HepG2 (cell line): ENCODE measurements around the gene NT5C1B. TPM values are rescaled to one million over a fixed set of nuclear protein-coding genes. Genes with fewer than 3 reads are reported as not detected.

Experiments used
- CC2D1A ChIP-seq: sonication (generic); formaldehyde crosslinking; IDR thresholded peaks from 2 replicates; pipeline ENCODE4 v1.8.1; 2023; ENCODE audit warnings: mild to moderate bottlenecking, missing genetic modification reagents
- CHCHD3 ChIP-seq: sonication (generic); formaldehyde crosslinking; IDR thresholded peaks from 2 replicates; pipeline ENCODE4 v1.8.0; 2022; ENCODE audit warnings: mild to moderate bottlenecking, missing genetic modification reagents, moderate library complexity
- DNMT3B ChIP-seq: conservative IDR thresholded peaks from 2 replicates; pipeline ENCODE4 v1.6.1; 2016; ENCODE audit warnings: missing biosample characterization, control low read depth
- FOXA3 ChIP-seq: IDR thresholded peaks from 2 replicates; pipeline ENCODE4 v1.6.1; 2016; ENCODE audit warnings: missing genetic modification reagents, missing compliant biosample characterization
- GLI4 ChIP-seq: sonication (generic); formaldehyde crosslinking; IDR thresholded peaks from 2 replicates; pipeline ENCODE4 v1.5.1; 2020; ENCODE audit warnings: missing genetic modification reagents, mild to moderate bottlenecking, moderate library complexity, borderline replicate concordance
- HNF4A ChIP-seq: sonication (generic); formaldehyde crosslinking; IDR thresholded peaks from 2 replicates; pipeline ENCODE4 v1.4.0; 2020; ENCODE audit warnings: missing genetic modification reagents
- NFE2L1 ChIP-seq: sonication (generic); formaldehyde crosslinking; IDR thresholded peaks from 2 replicates; pipeline ENCODE4 v1.4.0; 2020; ENCODE audit warnings: missing genetic modification reagents, mild to moderate bottlenecking, borderline replicate concordance
- SALL2 ChIP-seq: sonication (generic); formaldehyde crosslinking; IDR thresholded peaks from 2 replicates; pipeline ENCODE4 v1.8.1; 2023; ENCODE audit warnings: mild to moderate bottlenecking, missing genetic modification reagents, inconsistent platforms
- SMARCE1 ChIP-seq: fragments of 450-650 bp; IDR thresholded peaks from 2 replicates; pipeline ENCODE4 v1.6.1; 2017; ENCODE audit warnings: borderline replicate concordance
- SPEN ChIP-seq: sonication (generic); formaldehyde crosslinking; IDR thresholded peaks from 2 replicates; pipeline ENCODE4 v1.5.1; 2020; ENCODE audit warnings: low read depth, mild to moderate bottlenecking, missing genetic modification reagents
- SRY ChIP-seq: sonication (generic); formaldehyde crosslinking; IDR thresholded peaks from 2 replicates; pipeline ENCODE4 v1.8.0; 2022; ENCODE audit warnings: mild to moderate bottlenecking, missing genetic modification reagents
- ZNF143 ChIP-seq: sonication (generic); formaldehyde crosslinking; IDR thresholded peaks from 2 replicates; pipeline ENCODE4 v1.4.0; 2020; ENCODE audit warnings: missing genetic modification reagents
- ZNF331 ChIP-seq: sonication (generic); formaldehyde crosslinking; IDR thresholded peaks from 2 replicates; pipeline ENCODE4 v1.4.0; 2020; ENCODE audit warnings: missing genetic modification reagents
- ZNF33B ChIP-seq: sonication (generic); formaldehyde crosslinking; IDR thresholded peaks from 2 replicates; pipeline ENCODE4 v1.5.1; 2020; ENCODE audit warnings: mild to moderate bottlenecking, missing genetic modification reagents
- ZNF543 ChIP-seq: sonication (generic); formaldehyde crosslinking; IDR thresholded peaks from 2 replicates; pipeline ENCODE4 v1.4.0; 2020; ENCODE audit warnings: mild to moderate bottlenecking, missing genetic modification reagents
- ZNF883 ChIP-seq: sonication (generic); formaldehyde crosslinking; IDR thresholded peaks from 2 replicates; pipeline ENCODE4 v1.5.1; 2020; ENCODE audit warnings: mild to moderate bottlenecking, missing genetic modification reagents; ENCODE audit errors: not compliant biosample characterization
- polyA plus RNA-seq, 8 experiments: library from polyadenylated mRNA; depleted of rRNA in 3 of 8; stranded (reverse) in 7 of 8; unstranded in 1 of 8; fragments of >200 nt; fragmentation: Illumina TruSeq in 4 of 8; extraction: Trizol in 4 of 8; gene quantifications; 2 replicates each; pipeline versions ENCODE4 v1.2.1 to v1.2.3, GENCODE V29; 2011 to 2016; ENCODE audit warnings: low read depth in 4 of 8, missing spikeins in 1 of 8, mixed read lengths in 1 of 8; ENCODE audit not compliant: insufficient read depth in 1 of 8
- total RNA-seq, 5 experiments: library from RNA; depleted of rRNA; stranded (reverse); fragments of >200 nt; fragmentation: Illumina TruSeq; extraction: Trizol; gene quantifications; 2 replicates each; pipeline ENCODE4 v1.2.3, GENCODE V29; 2016; ENCODE audit warnings: low read depth in 1 of 5
- TF ChIP-seq, protein P1 (sequence below): sonication (generic); formaldehyde crosslinking; IDR thresholded peaks from 2 replicates; pipeline ENCODE4 v1.9.0; 2021; ENCODE audit warnings: mild to moderate bottlenecking, missing genetic modification reagents
- TF ChIP-seq, protein P2 (sequence below): IDR thresholded peaks from 2 replicates; pipeline ENCODE4 v1.6.1; 2016
- TF ChIP-seq, protein P3 (sequence below): IDR thresholded peaks from 2 replicates; pipeline ENCODE4 v1.6.1; 2012; ENCODE audit warnings: low read depth, low read length, improper control_type of control experiment
- TF ChIP-seq, protein P4 (sequence below): sonication (generic); formaldehyde crosslinking; conservative IDR thresholded peaks from 2 replicates; pipeline ENCODE4 v1.8.0; 2022; ENCODE audit warnings: low read depth, missing genetic modification reagents

The NT5C1B gene
- total and polyA plus RNA-seq, 2 of the 13 experiments (the other 11 are each of a cell fraction or from before 2014, with no cell fraction given) = not detected

DNA sequence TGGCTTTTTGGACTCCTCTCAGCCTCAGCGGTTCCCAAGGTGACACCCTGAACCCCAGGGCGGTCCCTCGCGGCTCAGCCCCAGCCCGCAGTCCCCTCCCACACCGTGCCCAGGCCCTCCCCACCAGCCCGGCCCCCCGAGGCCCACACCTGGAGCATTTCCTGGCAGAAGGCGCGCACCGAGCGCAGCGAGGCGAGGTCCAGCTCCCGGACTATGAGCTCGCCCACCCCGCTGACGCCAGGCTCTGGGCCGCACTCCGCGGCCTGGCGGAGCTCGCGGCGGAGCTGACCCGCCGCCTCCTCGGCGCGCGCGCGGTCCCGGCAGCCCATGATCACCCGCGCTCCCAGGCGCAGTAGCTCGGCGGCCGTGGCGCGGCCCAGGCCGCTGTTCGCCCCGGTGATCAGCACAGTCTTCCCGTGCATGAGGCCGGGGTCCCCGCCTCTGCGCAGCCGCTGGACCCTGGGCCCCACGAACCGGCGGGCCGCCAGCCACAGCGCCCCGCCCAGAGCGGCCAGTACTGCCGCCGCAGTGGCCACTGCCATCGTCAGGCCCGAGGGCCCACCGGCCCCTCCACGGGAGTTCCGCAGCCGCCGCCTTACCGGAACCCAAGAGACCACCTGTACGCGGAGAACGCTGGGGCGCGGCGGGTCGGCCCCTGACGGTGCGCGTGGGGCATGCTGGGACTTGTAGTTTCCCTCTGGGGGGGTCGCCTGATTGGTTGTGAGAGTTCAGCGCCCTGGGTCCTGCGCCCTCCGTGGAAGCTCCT is 29.2 kb downstream of the NT5C1B start, which contains the start of gene RDH14 (continued):
- TF ChIP-seq, protein P1, sequence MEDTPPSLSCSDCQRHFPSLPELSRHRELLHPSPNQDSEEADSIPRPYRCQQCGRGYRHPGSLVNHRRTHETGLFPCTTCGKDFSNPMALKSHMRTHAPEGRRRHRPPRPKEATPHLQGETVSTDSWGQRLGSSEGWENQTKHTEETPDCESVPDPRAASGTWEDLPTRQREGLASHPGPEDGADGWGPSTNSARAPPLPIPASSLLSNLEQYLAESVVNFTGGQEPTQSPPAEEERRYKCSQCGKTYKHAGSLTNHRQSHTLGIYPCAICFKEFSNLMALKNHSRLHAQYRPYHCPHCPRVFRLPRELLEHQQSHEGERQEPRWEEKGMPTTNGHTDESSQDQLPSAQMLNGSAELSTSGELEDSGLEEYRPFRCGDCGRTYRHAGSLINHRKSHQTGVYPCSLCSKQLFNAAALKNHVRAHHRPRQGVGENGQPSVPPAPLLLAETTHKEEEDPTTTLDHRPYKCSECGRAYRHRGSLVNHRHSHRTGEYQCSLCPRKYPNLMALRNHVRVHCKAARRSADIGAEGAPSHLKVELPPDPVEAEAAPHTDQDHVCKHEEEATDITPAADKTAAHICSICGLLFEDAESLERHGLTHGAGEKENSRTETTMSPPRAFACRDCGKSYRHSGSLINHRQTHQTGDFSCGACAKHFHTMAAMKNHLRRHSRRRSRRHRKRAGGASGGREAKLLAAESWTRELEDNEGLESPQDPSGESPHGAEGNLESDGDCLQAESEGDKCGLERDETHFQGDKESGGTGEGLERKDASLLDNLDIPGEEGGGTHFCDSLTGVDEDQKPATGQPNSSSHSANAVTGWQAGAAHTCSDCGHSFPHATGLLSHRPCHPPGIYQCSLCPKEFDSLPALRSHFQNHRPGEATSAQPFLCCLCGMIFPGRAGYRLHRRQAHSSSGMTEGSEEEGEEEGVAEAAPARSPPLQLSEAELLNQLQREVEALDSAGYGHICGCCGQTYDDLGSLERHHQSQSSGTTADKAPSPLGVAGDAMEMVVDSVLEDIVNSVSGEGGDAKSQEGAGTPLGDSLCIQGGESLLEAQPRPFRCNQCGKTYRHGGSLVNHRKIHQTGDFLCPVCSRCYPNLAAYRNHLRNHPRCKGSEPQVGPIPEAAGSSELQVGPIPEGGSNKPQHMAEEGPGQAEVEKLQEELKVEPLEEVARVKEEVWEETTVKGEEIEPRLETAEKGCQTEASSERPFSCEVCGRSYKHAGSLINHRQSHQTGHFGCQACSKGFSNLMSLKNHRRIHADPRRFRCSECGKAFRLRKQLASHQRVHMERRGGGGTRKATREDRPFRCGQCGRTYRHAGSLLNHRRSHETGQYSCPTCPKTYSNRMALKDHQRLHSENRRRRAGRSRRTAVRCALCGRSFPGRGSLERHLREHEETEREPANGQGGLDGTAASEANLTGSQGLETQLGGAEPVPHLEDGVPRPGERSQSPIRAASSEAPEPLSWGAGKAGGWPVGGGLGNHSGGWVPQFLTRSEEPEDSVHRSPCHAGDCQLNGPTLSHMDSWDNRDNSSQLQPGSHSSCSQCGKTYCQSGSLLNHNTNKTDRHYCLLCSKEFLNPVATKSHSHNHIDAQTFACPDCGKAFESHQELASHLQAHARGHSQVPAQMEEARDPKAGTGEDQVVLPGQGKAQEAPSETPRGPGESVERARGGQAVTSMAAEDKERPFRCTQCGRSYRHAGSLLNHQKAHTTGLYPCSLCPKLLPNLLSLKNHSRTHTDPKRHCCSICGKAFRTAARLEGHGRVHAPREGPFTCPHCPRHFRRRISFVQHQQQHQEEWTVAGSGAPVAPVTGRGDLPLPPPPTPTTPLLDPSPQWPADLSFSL = peak; percentile 69; the same call in 1 of the 2 replicates
- no peak for TF ChIP-seq SMARCE1
- peak; percentile 71; the same call in 1 of the 2 replicates for TF ChIP-seq ZNF543 (CRISPR knock-in tag)
- TF ChIP-seq ZNF143 (CRISPR knock-in tag) = peak; percentile 98
- TF ChIP-seq ZNF883 (CRISPR knock-in tag) = no peak
- TF ChIP-seq, protein P2, sequence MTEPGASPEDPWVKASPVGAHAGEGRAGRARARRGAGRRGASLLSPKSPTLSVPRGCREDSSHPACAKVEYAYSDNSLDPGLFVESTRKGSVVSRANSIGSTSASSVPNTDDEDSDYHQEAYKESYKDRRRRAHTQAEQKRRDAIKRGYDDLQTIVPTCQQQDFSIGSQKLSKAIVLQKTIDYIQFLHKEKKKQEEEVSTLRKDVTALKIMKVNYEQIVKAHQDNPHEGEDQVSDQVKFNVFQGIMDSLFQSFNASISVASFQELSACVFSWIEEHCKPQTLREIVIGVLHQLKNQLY (CRISPR knock-in tag) = peak; percentile 15; the same call in 1 of the 2 replicates
- peak; percentile 98 for TF ChIP-seq SPEN (CRISPR knock-in tag)
- peak; percentile 55 for TF ChIP-seq HNF4A (CRISPR knock-in tag)
- TF ChIP-seq, protein P3, sequence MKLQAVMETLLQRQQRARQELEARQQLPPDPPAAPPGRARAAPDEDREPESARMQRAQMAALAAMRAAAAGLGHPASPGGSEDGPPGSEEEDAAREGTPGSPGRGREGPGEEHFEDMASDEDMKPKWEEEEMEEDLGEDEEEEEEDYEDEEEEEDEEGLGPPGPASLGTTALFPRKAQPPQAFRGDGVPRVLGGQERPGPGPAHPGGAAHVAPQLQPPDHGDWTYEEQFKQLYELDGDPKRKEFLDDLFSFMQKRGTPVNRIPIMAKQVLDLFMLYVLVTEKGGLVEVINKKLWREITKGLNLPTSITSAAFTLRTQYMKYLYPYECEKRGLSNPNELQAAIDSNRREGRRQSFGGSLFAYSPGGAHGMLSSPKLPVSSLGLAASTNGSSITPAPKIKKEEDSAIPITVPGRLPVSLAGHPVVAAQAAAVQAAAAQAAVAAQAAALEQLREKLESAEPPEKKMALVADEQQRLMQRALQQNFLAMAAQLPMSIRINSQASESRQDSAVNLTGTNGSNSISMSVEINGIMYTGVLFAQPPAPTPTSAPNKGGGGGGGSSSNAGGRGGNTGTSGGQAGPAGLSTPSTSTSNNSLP = no peak
- peak; percentile 35 for TF ChIP-seq ZNF331 (CRISPR knock-in tag)
- peak; percentile 64 for TF ChIP-seq FOXA3
- peak; percentile 63; the same call in 1 of the 2 replicates for TF ChIP-seq ZNF33B (CRISPR knock-in tag)
- TF ChIP-seq SALL2 (CRISPR knock-in tag) = peak; percentile 94
- no peak; the same call in 1 of the 2 replicates for TF ChIP-seq GLI4
- no peak for TF ChIP-seq CC2D1A
- TF ChIP-seq CHCHD3 (CRISPR knock-in tag) = peak; percentile 87; the same call in 1 of the 2 replicates
- TF ChIP-seq NFE2L1 (CRISPR knock-in tag) = no peak
- TF ChIP-seq, protein P4, sequence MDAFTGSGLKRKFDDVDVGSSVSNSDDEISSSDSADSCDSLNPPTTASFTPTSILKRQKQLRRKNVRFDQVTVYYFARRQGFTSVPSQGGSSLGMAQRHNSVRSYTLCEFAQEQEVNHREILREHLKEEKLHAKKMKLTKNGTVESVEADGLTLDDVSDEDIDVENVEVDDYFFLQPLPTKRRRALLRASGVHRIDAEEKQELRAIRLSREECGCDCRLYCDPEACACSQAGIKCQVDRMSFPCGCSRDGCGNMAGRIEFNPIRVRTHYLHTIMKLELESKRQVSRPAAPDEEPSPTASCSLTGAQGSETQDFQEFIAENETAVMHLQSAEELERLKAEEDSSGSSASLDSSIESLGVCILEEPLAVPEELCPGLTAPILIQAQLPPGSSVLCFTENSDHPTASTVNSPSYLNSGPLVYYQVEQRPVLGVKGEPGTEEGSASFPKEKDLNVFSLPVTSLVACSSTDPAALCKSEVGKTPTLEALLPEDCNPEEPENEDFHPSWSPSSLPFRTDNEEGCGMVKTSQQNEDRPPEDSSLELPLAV (CRISPR knock-in tag) = 0 out of 2 replicates have a peak, but pooled peaks have one; percentile 60
- no peak for TF ChIP-seq DNMT3B (CRISPR knock-in tag)
- TF ChIP-seq SRY = peak; percentile 96
